Ishikawa (cell line): ENCODE measurements around the gene GYS1.

ENCODE experiments used
- FOXM1 ChIP-seq: IDR thresholded peaks from 2 replicates; pipeline ENCODE4 v1.6.1; 2012; ENCODE audit warnings: low read depth, borderline replicate concordance
- YY1 ChIP-seq: IDR thresholded peaks from 2 replicates; pipeline ENCODE4 v1.6.1; 2012; ENCODE audit warnings: low read depth

DNA sequence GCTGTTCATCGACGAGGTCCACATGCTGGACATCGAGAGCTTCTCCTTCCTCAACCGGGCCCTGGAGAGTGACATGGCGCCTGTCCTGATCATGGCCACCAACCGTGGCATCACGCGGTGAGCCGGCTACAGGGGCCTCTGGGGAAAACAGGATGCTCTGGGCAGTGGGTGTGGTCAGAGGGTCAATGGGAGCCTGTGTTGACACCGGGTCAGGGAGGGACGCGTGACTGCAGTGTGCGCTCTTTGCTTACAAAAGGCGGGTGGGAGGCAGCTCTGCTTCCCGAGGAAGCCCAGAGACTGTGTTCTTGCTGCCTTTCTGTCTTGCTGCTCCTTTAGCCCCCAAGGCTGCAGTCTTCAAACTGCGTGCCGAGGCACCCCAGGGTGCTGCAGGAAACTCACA lies 18.1 kb upstream of the GYS1 start:
- TF ChIP-seq FOXM1 (no peak), YY1 (no peak)
